ENCODE data around the gene DOCK8. TPM values are rescaled to one million over a fixed set of nuclear protein-coding genes. Genes with fewer than 3 reads are reported as not detected.
A peak's percentile ranks its signal among the peaks of the same experiment; 100 is the strongest.

The DOCK8 gene
- total and polyA plus RNA-seq, 10 of the 15 experiments (the other 5 are each of a cell fraction or from before 2014, with no cell fraction given): 35.4 to 100 (median 44.7) TPM

DNA sequence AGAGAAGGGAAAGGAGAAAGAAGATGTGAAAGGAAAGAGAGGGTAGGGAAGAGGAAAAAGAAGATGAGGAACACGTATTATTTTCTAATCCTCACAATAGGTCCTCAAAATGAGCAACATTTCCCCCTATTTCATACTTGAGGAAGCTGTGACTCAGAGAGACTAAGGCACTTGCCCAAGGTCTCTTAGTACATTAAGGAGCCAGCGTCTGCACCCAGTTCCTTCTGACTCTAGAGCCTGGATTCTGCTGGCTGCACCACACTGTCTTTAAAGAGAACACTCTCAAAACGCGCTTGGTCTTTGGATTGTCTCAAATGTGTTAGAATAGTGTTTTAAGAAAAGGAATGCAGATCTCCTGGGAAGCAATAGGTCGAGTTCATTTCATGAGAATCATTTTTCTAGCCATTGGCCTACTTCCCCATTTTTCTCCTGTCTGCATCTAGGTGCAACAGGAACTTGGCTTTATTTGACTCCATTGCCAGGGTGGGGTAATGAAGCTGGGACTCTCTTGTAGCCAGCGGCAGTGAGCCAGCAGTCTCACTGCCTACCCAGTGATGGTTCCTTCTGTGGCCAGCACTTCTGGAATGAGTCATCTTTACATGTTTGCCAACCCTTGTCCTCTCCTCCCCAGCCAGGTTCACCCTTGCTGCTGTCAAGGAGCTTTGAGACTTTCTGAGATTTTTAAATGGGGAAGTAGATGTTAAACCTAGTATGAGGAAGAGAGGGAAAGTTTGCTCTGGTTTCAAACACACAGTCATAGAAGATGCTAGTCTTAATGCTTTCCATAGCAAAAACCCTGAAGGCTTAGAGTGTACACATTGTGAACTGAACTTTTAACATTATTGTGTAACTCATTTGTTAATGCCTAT lies 82.7 kb downstream of the DOCK8 start (continued):
- TF ChIP-seq RAD21 (IDR thresholded peaks at IDR 0.05; ENCODE audit: insufficient read depth, low read depth, low read length): no peak
- TF ChIP-seq SMC3 (IDR thresholded peaks at IDR 0.05; ENCODE audit: borderline replicate concordance, low read length): no peak
- TF ChIP-seq, protein P1, sequence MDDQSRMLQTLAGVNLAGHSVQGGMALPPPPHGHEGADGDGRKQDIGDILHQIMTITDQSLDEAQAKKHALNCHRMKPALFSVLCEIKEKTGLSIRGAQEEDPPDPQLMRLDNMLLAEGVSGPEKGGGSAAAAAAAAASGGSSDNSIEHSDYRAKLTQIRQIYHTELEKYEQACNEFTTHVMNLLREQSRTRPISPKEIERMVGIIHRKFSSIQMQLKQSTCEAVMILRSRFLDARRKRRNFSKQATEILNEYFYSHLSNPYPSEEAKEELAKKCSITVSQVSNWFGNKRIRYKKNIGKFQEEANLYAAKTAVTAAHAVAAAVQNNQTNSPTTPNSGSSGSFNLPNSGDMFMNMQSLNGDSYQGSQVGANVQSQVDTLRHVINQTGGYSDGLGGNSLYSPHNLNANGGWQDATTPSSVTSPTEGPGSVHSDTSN (IDR thresholded peaks at IDR 0.05; ENCODE audit: insufficient replicate concordance, low read depth, low read length): no peak
- TF ChIP-seq JUNB (IDR thresholded peaks at IDR 0.05): peak; percentile 80
- TF ChIP-seq YY1 (IDR thresholded peaks at IDR 0.05; ENCODE audit: low read depth, low read length): peak; percentile 57; the same call in 1 of the 2 replicates
- TF ChIP-seq, protein P2, sequence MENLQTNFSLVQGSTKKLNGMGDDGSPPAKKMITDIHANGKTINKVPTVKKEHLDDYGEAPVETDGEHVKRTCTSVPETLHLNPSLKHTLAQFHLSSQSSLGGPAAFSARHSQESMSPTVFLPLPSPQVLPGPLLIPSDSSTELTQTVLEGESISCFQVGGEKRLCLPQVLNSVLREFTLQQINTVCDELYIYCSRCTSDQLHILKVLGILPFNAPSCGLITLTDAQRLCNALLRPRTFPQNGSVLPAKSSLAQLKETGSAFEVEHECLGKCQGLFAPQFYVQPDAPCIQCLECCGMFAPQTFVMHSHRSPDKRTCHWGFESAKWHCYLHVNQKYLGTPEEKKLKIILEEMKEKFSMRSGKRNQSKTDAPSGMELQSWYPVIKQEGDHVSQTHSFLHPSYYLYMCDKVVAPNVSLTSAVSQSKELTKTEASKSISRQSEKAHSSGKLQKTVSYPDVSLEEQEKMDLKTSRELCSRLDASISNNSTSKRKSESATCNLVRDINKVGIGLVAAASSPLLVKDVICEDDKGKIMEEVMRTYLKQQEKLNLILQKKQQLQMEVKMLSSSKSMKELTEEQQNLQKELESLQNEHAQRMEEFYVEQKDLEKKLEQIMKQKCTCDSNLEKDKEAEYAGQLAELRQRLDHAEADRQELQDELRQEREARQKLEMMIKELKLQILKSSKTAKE (IDR thresholded peaks at IDR 0.05; ENCODE audit: low read depth, poor library complexity, severe bottlenecking): peak; percentile 24
- 0 out of 2 replicates have a peak, but pooled peaks have one; percentile 19 for TF ChIP-seq CHD2 (IDR thresholded peaks at IDR 0.05; ENCODE audit: borderline replicate concordance, low read depth, low read length)
- TF ChIP-seq, protein P3, sequence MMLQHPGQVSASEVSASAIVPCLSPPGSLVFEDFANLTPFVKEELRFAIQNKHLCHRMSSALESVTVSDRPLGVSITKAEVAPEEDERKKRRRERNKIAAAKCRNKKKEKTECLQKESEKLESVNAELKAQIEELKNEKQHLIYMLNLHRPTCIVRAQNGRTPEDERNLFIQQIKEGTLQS (IDR thresholded peaks at IDR 0.05; ENCODE audit: borderline replicate concordance, extremely low read depth, low read depth, low read length): no peak
- peak in 1 of 2 experiments; percentile 49; a peak in 1 of 4 replicates for TF ChIP-seq EP300 (IDR thresholded peaks at IDR 0.05; ENCODE audit: borderline replicate concordance in 1 of 2, control insufficient read depth in 1 of 2, low read depth in 2 of 2, low read length in 2 of 2)
- peak; percentile 70; the same call in 1 of the 2 replicates for TF ChIP-seq PAX5 (IDR thresholded peaks at IDR 0.05; ENCODE audit: borderline replicate concordance, low read depth, low read length)
- TF ChIP-seq, protein P4, sequence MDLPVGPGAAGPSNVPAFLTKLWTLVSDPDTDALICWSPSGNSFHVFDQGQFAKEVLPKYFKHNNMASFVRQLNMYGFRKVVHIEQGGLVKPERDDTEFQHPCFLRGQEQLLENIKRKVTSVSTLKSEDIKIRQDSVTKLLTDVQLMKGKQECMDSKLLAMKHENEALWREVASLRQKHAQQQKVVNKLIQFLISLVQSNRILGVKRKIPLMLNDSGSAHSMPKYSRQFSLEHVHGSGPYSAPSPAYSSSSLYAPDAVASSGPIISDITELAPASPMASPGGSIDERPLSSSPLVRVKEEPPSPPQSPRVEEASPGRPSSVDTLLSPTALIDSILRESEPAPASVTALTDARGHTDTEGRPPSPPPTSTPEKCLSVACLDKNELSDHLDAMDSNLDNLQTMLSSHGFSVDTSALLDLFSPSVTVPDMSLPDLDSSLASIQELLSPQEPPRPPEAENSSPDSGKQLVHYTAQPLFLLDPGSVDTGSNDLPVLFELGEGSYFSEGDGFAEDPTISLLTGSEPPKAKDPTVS (IDR thresholded peaks at IDR 0.05; ENCODE audit: low read depth, low read length): no peak
- peak; percentile 76; the same call in 1 of the 2 replicates for TF ChIP-seq MTA3 (IDR thresholded peaks at IDR 0.05; ENCODE audit: borderline replicate concordance, low read length)
- peak; percentile 68 for TF ChIP-seq IKZF1 (conservative IDR thresholded peaks at IDR 0.05)
- TF ChIP-seq MTA2 (IDR thresholded peaks at IDR 0.05; ENCODE audit: low read depth): no peak
- TF ChIP-seq JUND (IDR thresholded peaks at IDR 0.05; ENCODE audit: low read depth, low read length): peak; percentile 79
- TF ChIP-seq EED (IDR thresholded peaks at IDR 0.05; ENCODE audit: low read depth): peak; percentile 75
- TF ChIP-seq ESRRA (IDR thresholded peaks at IDR 0.05; ENCODE audit: low read length): no peak
- TF ChIP-seq CBFB (IDR thresholded peaks at IDR 0.05; ENCODE audit: low read depth): peak; percentile 65; the same call in 1 of the 2 replicates
- peak in 1 of 2 experiments; percentile 13; a peak in 1 of 4 replicates for TF ChIP-seq SRF (IDR thresholded peaks at IDR 0.05; ENCODE audit: low read depth in 2 of 2, low read length in 2 of 2)

Data from GM12878 (cell line).